ENCODE data around the gene LRP1-AS.

Gene LRP1-AS

GRCh38 chr12:57158665-57159064 lies 11.2 kb upstream of the LRP1-AS start:
- no peak for DNase-seq

GRCh38 chr12:57158186-57158585 lies 10.8 kb upstream of the LRP1-AS start:
- DNase-seq = no peak

- DNase-seq = no peak
Observed at GRCh38 chr12:57157588-57158173, 10.3 kb upstream of the LRP1-AS start.

GRCh38 chr12:57156701-57157403 lies 9.4 kb upstream of the LRP1-AS start:
- no peak for DNase-seq

- DNase-seq = no peak
Observed at GRCh38 chr12:57154804-57155434, 7.5 kb upstream of the LRP1-AS start.

GRCh38 chr12:57154076-57154475 lies 6.7 kb upstream of the LRP1-AS start:
- no peak for DNase-seq

- no peak for DNase-seq
Observed at GRCh38 chr12:57153415-57153997, 6.1 kb upstream of the LRP1-AS start.

- DNase-seq = no peak
Observed at GRCh38 chr12:57152639-57153038, 5.2 kb upstream of the LRP1-AS start.

- DNase-seq = no peak
Observed at GRCh38 chr12:57151741-57152630, 4.6 kb upstream of the LRP1-AS start.

- DNase-seq = no peak
Observed at GRCh38 chr12:57150400-57151000, 3.1 kb upstream of the LRP1-AS start.

GRCh38 chr12:57149245-57149900 lies 2.0 kb upstream of the LRP1-AS start:
- no peak for DNase-seq

GRCh38 chr12:57148469-57149244 lies 1.2 kb upstream of the LRP1-AS start:
- DNase-seq = no peak

- no peak for DNase-seq
Observed at GRCh38 chr12:57146092-57146491, 1.3 kb downstream of the LRP1-AS start.

- no peak for DNase-seq
Observed at GRCh38 chr12:57145460-57146059, 1.9 kb downstream of the LRP1-AS start.

- no peak for DNase-seq
Observed at GRCh38 chr12:57143454-57143853, 4.0 kb downstream of the LRP1-AS start.

- DNase-seq = no peak
Observed at GRCh38 chr12:57142727-57143126, 4.7 kb downstream of the LRP1-AS start.

GRCh38 chr12:57142121-57142520 lies 5.3 kb downstream of the LRP1-AS start:
- no peak for DNase-seq

- DNase-seq = no peak
Observed at GRCh38 chr12:57141249-57141648, 6.2 kb downstream of the LRP1-AS start.

- DNase-seq = no peak
Observed at GRCh38 chr12:57139796-57140649, 7.4 kb downstream of the LRP1-AS start.

Measured in NK-92 treated with Interleukin-12 subunit alpha and Interleukin-12 subunit beta, amount 100 ng/mL, for 24 hours (cell line).